HepG2 (cell line): Measurements from ENCODE around the gene BABAM1. TPM values are rescaled to one million over a fixed set of nuclear protein-coding genes. Genes with fewer than 3 reads are reported as not detected.

Source experiments
- AFF4 ChIP-seq: sonication (generic); formaldehyde crosslinking; IDR thresholded peaks from 2 replicates; pipeline ENCODE4 v1.4.0; 2020; ENCODE audit warnings: missing genetic modification reagents
- CSRNP1 ChIP-seq: sonication (generic); formaldehyde crosslinking; IDR thresholded peaks from 2 replicates; pipeline ENCODE4 v1.8.1; 2023; ENCODE audit warnings: mild to moderate bottlenecking, missing genetic modification reagents
- GABPB1 ChIP-seq: IDR thresholded peaks from 2 replicates; pipeline ENCODE4 v1.6.1; 2016; ENCODE audit warnings: mild to moderate bottlenecking, missing genetic modification reagents, moderate library complexity, missing compliant biosample characterization
- HNRNPH1 ChIP-seq: fragments of 200-400 bp; formaldehyde crosslinking; optimal IDR thresholded peaks from 2 replicates; pipeline ENCODE3; 2017; ENCODE audit warnings: mild to moderate bottlenecking, low read depth, low read length
- IRX3 ChIP-seq: sonication (generic); formaldehyde crosslinking; IDR thresholded peaks from 2 replicates; pipeline ENCODE4 v1.8.1; 2023; ENCODE audit warnings: mild to moderate bottlenecking, low read depth, missing genetic modification reagents, borderline replicate concordance
- ISX ChIP-seq: sonication (generic); formaldehyde crosslinking; conservative IDR thresholded peaks from 2 replicates; pipeline ENCODE4 v1.5.0; 2020; ENCODE audit warnings: missing genetic modification reagents
- KDM5A ChIP-seq: fragments of 200-600 bp; sonication (generic); IDR thresholded peaks from 2 replicates; pipeline ENCODE4 v1.7.0; 2018; ENCODE audit warnings: antibody characterized with exemption, mild to moderate bottlenecking, low read length, borderline replicate concordance
- MAZ ChIP-seq, 2 experiments: sonication (generic) in 1 of 2; formaldehyde crosslinking in 1 of 2; IDR thresholded peaks; 2 replicates each; pipeline versions ENCODE4 v1.5.0 to v1.6.1; 2012 to 2020; ENCODE audit warnings: low read depth in 2 of 2, mild to moderate bottlenecking in 2 of 2, borderline replicate concordance in 1 of 2, improper control_type of control experiment in 1 of 2, low read length in 1 of 2, missing genetic modification reagents in 1 of 2, moderate library complexity in 1 of 2
- MYNN ChIP-seq: sonication (generic); formaldehyde crosslinking; IDR thresholded peaks from 2 replicates; pipeline ENCODE4 v1.4.0; 2020; ENCODE audit warnings: mild to moderate bottlenecking, low read depth, missing genetic modification reagents
- NPAS2 ChIP-seq: sonication (generic); formaldehyde crosslinking; IDR thresholded peaks from 2 replicates; pipeline ENCODE4 v1.8.0; 2022; ENCODE audit warnings: mild to moderate bottlenecking, missing genetic modification reagents, borderline replicate concordance
- RXRB ChIP-seq: IDR thresholded peaks from 2 replicates; pipeline ENCODE4 v1.6.1; 2016; ENCODE audit warnings: borderline replicate concordance, missing genetic modification reagents, missing compliant biosample characterization
- SP4 ChIP-seq: sonication (generic); formaldehyde crosslinking; IDR thresholded peaks from 2 replicates; pipeline ENCODE4 v1.8.1; 2023; ENCODE audit warnings: mild to moderate bottlenecking, missing genetic modification reagents
- TFE3 ChIP-seq: IDR thresholded peaks from 2 replicates; pipeline ENCODE4 v1.6.1; 2016
- THAP7 ChIP-seq: sonication (generic); formaldehyde crosslinking; IDR thresholded peaks from 2 replicates; pipeline ENCODE4 v1.8.1; 2023; ENCODE audit warnings: mild to moderate bottlenecking, missing genetic modification reagents
- ZBTB26 ChIP-seq: IDR thresholded peaks from 2 replicates; pipeline ENCODE4 v1.6.1; 2016; ENCODE audit warnings: missing compliant biosample characterization, missing genetic modification reagents, borderline replicate concordance
- ZMAT3 ChIP-seq: sonication (generic); formaldehyde crosslinking; conservative IDR thresholded peaks from 2 replicates; pipeline ENCODE4 v1.7.0; 2021; ENCODE audit warnings: missing genetic modification reagents
- ZNF343 ChIP-seq: sonication (generic); formaldehyde crosslinking; IDR thresholded peaks from 2 replicates; pipeline ENCODE4 v1.4.0; 2020; ENCODE audit warnings: mild to moderate bottlenecking, missing genetic modification reagents
- polyA plus RNA-seq, 8 experiments: library from polyadenylated mRNA; depleted of rRNA in 3 of 8; stranded (reverse) in 7 of 8; unstranded in 1 of 8; fragments of >200 nt; fragmentation: Illumina TruSeq in 4 of 8; extraction: Trizol in 4 of 8; gene quantifications; 2 replicates each; pipeline versions ENCODE4 v1.2.1 to v1.2.3, GENCODE V29; 2011 to 2016; ENCODE audit warnings: low read depth in 4 of 8, missing spikeins in 1 of 8, mixed read lengths in 1 of 8; ENCODE audit not compliant: insufficient read depth in 1 of 8
- total RNA-seq, 5 experiments: library from RNA; depleted of rRNA; stranded (reverse); fragments of >200 nt; fragmentation: Illumina TruSeq; extraction: Trizol; gene quantifications; 2 replicates each; pipeline ENCODE4 v1.2.3, GENCODE V29; 2016; ENCODE audit warnings: low read depth in 1 of 5

BABAM1 gene
- total and polyA plus RNA-seq, 2 of the 13 experiments (the other 11 are each of a cell fraction or from before 2014, with no cell fraction given), result 70.0 to 82.0 TPM

- 0 out of 2 replicates have a peak, but pooled peaks have one; percentile 15 for TF ChIP-seq AFF4
- TF ChIP-seq RXRB, result peak; percentile 92
- no peak for TF ChIP-seq THAP7 (CRISPR knock-in tag)
- TF ChIP-seq MAZ (IDR thresholded peaks at IDR 0.05; ENCODE audit: borderline replicate concordance, low read depth, low read length), result no peak; the same call in 1 of the 2 replicates
- 0 out of 2 replicates have a peak, but pooled peaks have one; percentile 20 for TF ChIP-seq MAZ (CRISPR knock-in tag; IDR thresholded peaks at IDR 0.05; ENCODE audit: low read depth)
- TF ChIP-seq MYNN (CRISPR knock-in tag), result no peak
- peak; percentile 46; the same call in 1 of the 2 replicates for TF ChIP-seq KDM5A
- no peak; the same call in 1 of the 2 replicates for TF ChIP-seq ZNF343 (CRISPR knock-in tag)
- TF ChIP-seq TFE3 (CRISPR knock-in tag), result no peak
- no peak for TF ChIP-seq ZBTB26 (CRISPR knock-in tag)
- no peak for TF ChIP-seq IRX3 (CRISPR knock-in tag)
- no peak for TF ChIP-seq ZMAT3
- TF ChIP-seq ISX, result no peak
- no peak for TF ChIP-seq HNRNPH1
- no peak; the same call in 1 of the 2 replicates for TF ChIP-seq CSRNP1 (CRISPR knock-in tag)
- TF ChIP-seq GABPB1 (CRISPR knock-in tag), result peak; percentile 72
- TF ChIP-seq SP4 (CRISPR knock-in tag), result 0 out of 2 replicates have a peak, but pooled peaks have one; percentile 8
- no peak for TF ChIP-seq NPAS2
Observed at GRCh38 chr19:17243830-17244617, 23.2 kb upstream of the BABAM1 start (continued).
